ENCODE data around the gene NDUFS8.
A peak's percentile ranks its signal among the peaks of the same experiment; 100 is the strongest.

The NDUFS8 gene

DNA sequence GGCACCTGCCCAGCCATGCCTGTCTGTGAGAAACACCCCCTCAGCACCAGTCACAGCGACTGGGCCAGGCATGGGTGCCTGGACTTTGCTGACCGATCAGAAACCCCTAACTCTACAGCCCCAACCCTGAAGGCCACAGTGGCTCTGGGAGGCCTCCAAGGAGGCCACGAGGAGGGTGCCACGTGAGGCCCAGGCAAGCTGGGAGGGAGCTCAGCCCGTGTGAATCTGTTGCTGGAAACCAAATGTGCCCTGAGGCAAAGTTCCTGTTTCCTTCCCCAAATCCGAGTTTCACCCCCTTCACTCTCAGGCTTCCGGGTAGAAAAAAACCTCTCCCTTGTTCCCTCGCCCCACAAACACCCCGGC is 27.9 kb upstream of the NDUFS8 start:
- no peaks in the 10 kb centered on the region for H3K9me2 ChIP-seq (replicated peaks; ENCODE audit: low read depth, low read length)
- no peak overlapping the region for H3K4me3 ChIP-seq (ENCODE audit: low read length, poor library complexity, severe bottlenecking)
- no peak overlapping the region for H3K4me2 ChIP-seq (ENCODE audit: low read depth, low read length, poor library complexity, severe bottlenecking)
- no peaks in the 10 kb centered on the region for H3K27me3 ChIP-seq (ENCODE audit: insufficient read depth, low read length, poor library complexity, severe bottlenecking)
- no peaks in the 10 kb centered on the region for H3F3A ChIP-seq (ENCODE audit: low read depth)
- H3K36me3 ChIP-seq (ENCODE audit: insufficient read depth, low read length), result no peaks in the 10 kb centered on the region
- H3K79me2 ChIP-seq (ENCODE audit: insufficient read depth, low read length), result no peaks in the 10 kb centered on the region
- no peaks in the 10 kb centered on the region for H3K9me3 ChIP-seq (ENCODE audit: insufficient read depth, low read depth, low read length)
- H3K9ac ChIP-seq (ENCODE audit: low read depth, low read length, poor library complexity, severe bottlenecking), result no peak overlapping the region
- H3K4me1 ChIP-seq (ENCODE audit: insufficient read depth, low read length, poor library complexity, severe bottlenecking), result peaks cover 24% of the 10 kb centered on the region
- TF ChIP-seq EZH2phosphoT487 (IDR thresholded peaks at IDR 0.05; ENCODE audit: borderline replicate concordance), result no peak
- TF ChIP-seq, protein P1, sequence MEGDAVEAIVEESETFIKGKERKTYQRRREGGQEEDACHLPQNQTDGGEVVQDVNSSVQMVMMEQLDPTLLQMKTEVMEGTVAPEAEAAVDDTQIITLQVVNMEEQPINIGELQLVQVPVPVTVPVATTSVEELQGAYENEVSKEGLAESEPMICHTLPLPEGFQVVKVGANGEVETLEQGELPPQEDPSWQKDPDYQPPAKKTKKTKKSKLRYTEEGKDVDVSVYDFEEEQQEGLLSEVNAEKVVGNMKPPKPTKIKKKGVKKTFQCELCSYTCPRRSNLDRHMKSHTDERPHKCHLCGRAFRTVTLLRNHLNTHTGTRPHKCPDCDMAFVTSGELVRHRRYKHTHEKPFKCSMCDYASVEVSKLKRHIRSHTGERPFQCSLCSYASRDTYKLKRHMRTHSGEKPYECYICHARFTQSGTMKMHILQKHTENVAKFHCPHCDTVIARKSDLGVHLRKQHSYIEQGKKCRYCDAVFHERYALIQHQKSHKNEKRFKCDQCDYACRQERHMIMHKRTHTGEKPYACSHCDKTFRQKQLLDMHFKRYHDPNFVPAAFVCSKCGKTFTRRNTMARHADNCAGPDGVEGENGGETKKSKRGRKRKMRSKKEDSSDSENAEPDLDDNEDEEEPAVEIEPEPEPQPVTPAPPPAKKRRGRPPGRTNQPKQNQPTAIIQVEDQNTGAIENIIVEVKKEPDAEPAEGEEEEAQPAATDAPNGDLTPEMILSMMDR (conservative IDR thresholded peaks at IDR 0.05; ENCODE audit: low read length), result no peak
- no peaks in the 10 kb centered on the region for H4K20me1 ChIP-seq (ENCODE audit: insufficient read depth, low read length, poor library complexity, severe bottlenecking)
- H2AFZ ChIP-seq (ENCODE audit: low read length), result no peak overlapping the region

DNA sequence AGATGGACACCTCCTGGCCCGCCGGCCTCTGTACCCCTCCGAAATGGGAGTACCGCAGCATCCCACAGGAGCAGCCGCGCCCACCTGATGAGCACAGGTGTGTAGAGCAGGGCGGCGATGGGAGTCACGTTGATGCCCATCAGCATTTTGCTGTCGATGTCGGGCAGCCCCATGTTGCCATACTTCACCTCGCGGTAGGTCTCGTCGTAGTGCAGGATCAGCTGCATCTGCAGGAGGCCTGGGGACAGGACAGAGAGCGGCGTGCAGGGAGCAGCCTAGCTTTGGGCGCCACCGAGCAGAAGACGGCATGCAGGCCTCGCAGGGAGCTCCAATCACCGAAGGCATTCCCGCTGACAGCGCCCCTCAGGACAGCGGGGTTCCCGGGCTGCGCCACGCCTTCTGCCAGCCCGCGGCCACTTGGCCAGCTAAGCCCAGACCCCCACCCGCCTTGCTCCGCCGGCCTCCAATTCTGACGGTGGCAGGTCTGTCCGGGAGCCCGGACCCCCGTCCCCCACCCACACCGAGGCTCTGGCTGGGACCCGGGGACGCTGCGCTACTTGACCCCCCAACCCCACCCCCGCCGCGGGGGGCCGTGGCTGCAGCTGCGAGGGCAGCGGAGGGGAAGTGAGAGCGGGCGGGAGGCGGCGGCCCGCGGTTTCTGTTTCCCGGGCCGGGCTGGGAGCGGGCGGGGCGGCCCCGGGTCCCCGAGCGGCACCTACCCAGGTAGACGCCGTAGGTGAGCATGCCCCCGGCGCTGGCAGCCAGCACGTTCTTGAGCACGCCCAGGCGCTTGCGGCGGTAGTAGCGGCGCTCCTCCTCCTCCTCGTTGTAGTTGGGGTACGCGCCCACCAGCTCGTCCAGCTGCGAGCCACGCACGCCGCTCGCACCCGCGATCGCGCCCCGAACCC is 27.3 kb upstream of the NDUFS8 start:
- TF ChIP-seq, protein P1 (conservative IDR thresholded peaks at IDR 0.05; ENCODE audit: low read length), result no peak
- no peak for TF ChIP-seq EZH2phosphoT487 (IDR thresholded peaks at IDR 0.05; ENCODE audit: borderline replicate concordance)
- Histone ChIP-seq H3K4me2 (ENCODE audit: low read depth, low read length, poor library complexity, severe bottlenecking) (no peak overlapping the region), H3K27me3 (ENCODE audit: insufficient read depth, low read length, poor library complexity, severe bottlenecking) (no peaks in the 10 kb centered on the region), H3K9me2 (replicated peaks; ENCODE audit: low read depth, low read length) (no peaks in the 10 kb centered on the region), H3K36me3 (ENCODE audit: insufficient read depth, low read length) (no peaks in the 10 kb centered on the region), H4K20me1 (ENCODE audit: insufficient read depth, low read length, poor library complexity, severe bottlenecking) (no peaks in the 10 kb centered on the region), H3F3A (ENCODE audit: low read depth) (no peaks in the 10 kb centered on the region), H3K4me3 (ENCODE audit: low read length, poor library complexity, severe bottlenecking) (no peak overlapping the region), H3K4me1 (ENCODE audit: insufficient read depth, low read length, poor library complexity, severe bottlenecking) (peaks cover 18% of the 10 kb centered on the region), H2AFZ (ENCODE audit: low read length) (no peak overlapping the region), H3K9ac (ENCODE audit: low read depth, low read length, poor library complexity, severe bottlenecking) (no peak overlapping the region), H3K9me3 (ENCODE audit: insufficient read depth, low read depth, low read length) (no peaks in the 10 kb centered on the region), H3K79me2 (ENCODE audit: insufficient read depth, low read length) (no peaks in the 10 kb centered on the region)

DNA sequence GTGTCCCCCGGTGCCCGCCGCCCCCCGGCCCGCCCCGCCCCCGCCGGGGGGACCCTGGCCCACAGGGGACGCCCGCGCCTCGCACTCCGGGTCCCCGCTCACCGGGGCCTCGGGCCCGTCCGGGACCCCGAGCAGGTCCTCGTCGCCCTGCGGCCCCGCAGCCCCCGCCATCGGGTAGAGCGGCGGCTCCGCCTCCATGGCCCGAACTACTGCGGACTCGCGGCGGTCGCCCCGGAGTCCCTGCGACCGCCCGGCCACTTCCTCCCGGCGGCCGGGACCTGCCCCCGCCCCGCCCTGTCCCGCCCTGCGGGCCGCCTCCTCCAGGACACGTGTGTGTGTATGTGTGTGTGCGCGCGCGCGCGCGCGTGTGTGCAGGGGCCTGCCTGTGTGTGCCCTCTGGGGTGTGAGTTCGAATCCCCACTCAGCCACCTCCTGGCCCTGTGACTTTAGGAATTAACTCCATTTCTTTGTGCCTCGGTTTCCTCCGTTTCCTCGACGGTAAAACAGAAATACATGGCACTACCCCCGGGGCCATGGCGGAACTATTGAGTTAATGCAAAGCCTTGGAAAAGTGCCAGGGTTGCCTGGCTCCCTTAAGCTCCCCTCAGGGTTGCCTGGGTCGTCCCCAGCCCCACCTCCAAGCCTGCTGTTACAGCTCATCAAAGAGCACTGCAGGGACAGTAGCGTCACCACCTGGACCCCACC is 26.5 kb upstream of the NDUFS8 start, which contains the start of gene UNC93B1:
Gene UNC93B1 (minus strand): TSS at position 252 of the 705 bp plus-strand sequence. CDS start 54 bp downstream, at position 198.
- Histone ChIP-seq H3F3A (ENCODE audit: low read depth) (no peaks in the 10 kb centered on the region), H3K9ac (ENCODE audit: low read depth, low read length, poor library complexity, severe bottlenecking) (no peak within 1 kb of the TSS), H4K20me1 (ENCODE audit: insufficient read depth, low read length, poor library complexity, severe bottlenecking) (no peaks in the 10 kb centered on the region), H3K27me3 (ENCODE audit: insufficient read depth, low read length, poor library complexity, severe bottlenecking) (no peaks in the 10 kb centered on the region), H3K9me2 (replicated peaks; ENCODE audit: low read depth, low read length) (no peaks in the 10 kb centered on the region), H2AFZ (ENCODE audit: low read length) (0 out of 2 replicates have a peak within 1 kb of the TSS, but pooled peaks have one; percentile 36), H3K79me2 (ENCODE audit: insufficient read depth, low read length) (no peaks in the 10 kb centered on the region), H3K4me1 (ENCODE audit: insufficient read depth, low read length, poor library complexity, severe bottlenecking) (peaks cover 12% of the 10 kb centered on the region), H3K4me3 (ENCODE audit: low read length, poor library complexity, severe bottlenecking) (peak within 1 kb of the TSS; percentile 63), H3K9me3 (ENCODE audit: insufficient read depth, low read depth, low read length) (no peaks in the 10 kb centered on the region), H3K4me2 (ENCODE audit: low read depth, low read length, poor library complexity, severe bottlenecking) (peak within 1 kb of the TSS; percentile 57), H3K36me3 (ENCODE audit: insufficient read depth, low read length) (no peaks in the 10 kb centered on the region)
- TF ChIP-seq, protein P1 (conservative IDR thresholded peaks at IDR 0.05; ENCODE audit: low read length), result no peak
- TF ChIP-seq EZH2phosphoT487 (IDR thresholded peaks at IDR 0.05; ENCODE audit: borderline replicate concordance), result no peak
